ENCODE results near the gene EPS8L2. TPM values are rescaled to one million over a fixed set of nuclear protein-coding genes. Genes with fewer than 3 reads are reported as not detected.
A peak's percentile ranks its signal among the peaks of the same experiment; 100 is the strongest.

EPS8L2 gene
- total and polyA plus RNA-seq, 2 of the 13 experiments (the other 11 are each of a cell fraction or from before 2014, with no cell fraction given) = 89.3 to 416 TPM

- TF ChIP-seq ZNF121 (CRISPR knock-in tag; IDR thresholded peaks at IDR 0.05) (0 out of 2 replicates have a peak, but pooled peaks have one; percentile 21), KDM6A (CRISPR knock-in tag; IDR thresholded peaks at IDR 0.05; ENCODE audit: low read depth) (no peak)
- Histone ChIP-seq H3K9me3 (ENCODE audit: low read length) (no peaks in the 10 kb centered on the region), H3K36me3 (replicated peaks in 1 of 2; ENCODE audit: control insufficient read depth in 1 of 2, insufficient read depth in 2 of 2, low read length in 2 of 2) (peaks cover 23 to 57% of the 10 kb centered on the region in 2 experiments), H3K27me3 (ENCODE audit: control insufficient read depth in 1 of 2, insufficient read depth in 2 of 2, low read length in 2 of 2) (no peaks in the 10 kb centered on the region), H3K4me1 (ENCODE audit: insufficient read depth, low read length) (peaks cover 18% of the 10 kb centered on the region), H3K4me2 (ENCODE audit: low read depth, low read length) (no peak overlapping the region), H2AFZ (ENCODE audit: low read length) (no peak overlapping the region), H3K27ac (ENCODE audit: extremely low read length, insufficient read depth, low read length) (no peak overlapping the region), H3K4me3 (replicated peaks in 1 of 3; ENCODE audit: insufficient read depth in 1 of 3, low read depth in 2 of 3, low read length in 3 of 3) (no peak overlapping the region), H3K79me2 (ENCODE audit: insufficient read depth, low read length) (no peaks in the 10 kb centered on the region), H4K20me1 (ENCODE audit: insufficient read depth, low read length) (peaks cover 9% of the 10 kb centered on the region; the same call in 1 of the 2 replicates), H3K9ac (ENCODE audit: insufficient read depth, low read depth, low read length) (no peak overlapping the region)
- ChIA-PET CTCF (ENCODE audit: low intra/inter-chr PET ratio, low total read pairs) (no interaction called here), POLR2A (interaction anchor here (1.9 kb wide), 1 partner anchor 10 kb away, joined by 7 read pairs; the partner anchor contains the start of gene GATD1)
- intact Hi-C loops (cut with micrococcal nuclease; ENCODE audit: unreplicated experiment) = no loop called here
- 92% methylated on average over 2 of the region's 2 CpGs for WGBS (ENCODE audit: low lambda C conversion rate)
- in situ Hi-C loops (cut with HindIII; ENCODE audit: extremely low pct_ligation_motif_present, low pct_unique_long_range_greater_than_20kb) = loop anchor here (5.0 kb wide), 1 partner anchor 105 kb away; no protein-coding TSS in a partner anchor
- DNase-seq (ENCODE audit: low spot score) (no peak), ATAC-seq (no peak), FAIRE-seq (no peak)
- no TSS peak for BruUV-seq (replicated peaks)
Observed at GRCh38 chr11:766936-767210, 60.8 kb downstream of the EPS8L2 start.

- FAIRE-seq (no peak), ATAC-seq (no peak), DNase-seq (ENCODE audit: low spot score) (no peak)
- Histone ChIP-seq H3K4me3 (replicated peaks in 1 of 3; ENCODE audit: insufficient read depth in 1 of 3, low read depth in 2 of 3, low read length in 3 of 3) (no peak overlapping the region), H3K27me3 (ENCODE audit: control insufficient read depth in 1 of 2, insufficient read depth in 2 of 2, low read length in 2 of 2) (no peaks in the 10 kb centered on the region), H3K79me2 (ENCODE audit: insufficient read depth, low read length) (no peaks in the 10 kb centered on the region), H2AFZ (ENCODE audit: low read length) (no peak overlapping the region), H3K4me1 (ENCODE audit: insufficient read depth, low read length) (peaks cover 18% of the 10 kb centered on the region), H4K20me1 (ENCODE audit: insufficient read depth, low read length) (peaks cover 9% of the 10 kb centered on the region; the same call in 1 of the 2 replicates), H3K27ac (ENCODE audit: extremely low read length, insufficient read depth, low read length) (no peak overlapping the region), H3K9ac (ENCODE audit: insufficient read depth, low read depth, low read length) (no peak overlapping the region), H3K9me3 (ENCODE audit: low read length) (no peaks in the 10 kb centered on the region), H3K4me2 (ENCODE audit: low read depth, low read length) (no peak overlapping the region), H3K36me3 (replicated peaks in 1 of 2; ENCODE audit: control insufficient read depth in 1 of 2, insufficient read depth in 2 of 2, low read length in 2 of 2) (peaks cover 23 to 55% of the 10 kb centered on the region in 2 experiments)
- 100% methylated on average over 4 of the region's 11 CpGs for WGBS (ENCODE audit: low lambda C conversion rate)
- ChIA-PET POLR2A (interaction anchor here (1.9 kb wide), 1 partner anchor 10 kb away, joined by 7 read pairs; the partner anchor contains the start of gene GATD1), CTCF (ENCODE audit: low intra/inter-chr PET ratio, low total read pairs) (no interaction called here)
- TSS peak; percentile 45 for BruUV-seq (replicated peaks)
- intact Hi-C loops (cut with micrococcal nuclease; ENCODE audit: unreplicated experiment) (no loop called here), in situ Hi-C loops (cut with HindIII; ENCODE audit: extremely low pct_ligation_motif_present, low pct_unique_long_range_greater_than_20kb) (loop anchor here (5.0 kb wide), 1 partner anchor 105 kb away; no protein-coding TSS in a partner anchor)
- TF ChIP-seq ZNF280D (CRISPR knock-in tag; IDR thresholded peaks at IDR 0.05) = no peak
- TF ChIP-seq ZSCAN29 (CRISPR knock-in tag; conservative IDR thresholded peaks at IDR 0.05) = no peak
- TF ChIP-seq HMGXB3 (CRISPR knock-in tag; IDR thresholded peaks at IDR 0.05; ENCODE audit: borderline replicate concordance) = no peak
- no peak for TF ChIP-seq HOXA7 (CRISPR knock-in tag; IDR thresholded peaks at IDR 0.05)
- TF ChIP-seq THRA (CRISPR knock-in tag; IDR thresholded peaks at IDR 0.05; ENCODE audit: borderline replicate concordance) = no peak
- TF ChIP-seq RBM22 (optimal IDR thresholded peaks at IDR 0.05; ENCODE audit: low read length) = peak; percentile 53
- TF ChIP-seq SMYD3 (CRISPR knock-in tag; IDR thresholded peaks at IDR 0.05) = no peak
- no peak for TF ChIP-seq HNF4A (CRISPR knock-in tag; IDR thresholded peaks at IDR 0.05)
Observed at GRCh38 chr11:767238-767637, 61.2 kb downstream of the EPS8L2 start.

All from HepG2 (cell line).